Fibroblast of the aortic adventitia (primary cell): ENCODE measurements around the gene LMBR1L. TPM values are rescaled to one million over a fixed set of nuclear protein-coding genes. Genes with fewer than 3 reads are reported as not detected.

Experiments
- small RNA-seq: library from RNA; depleted of rRNA; stranded (forward); fragments of <200 nt; gene quantifications from one replicate; pipeline ENCODE3, GENCODE V24; 2012
- total RNA-seq: library from RNA; depleted of rRNA; stranded (reverse); fragments of >200 nt; gene quantifications from 2 replicates; pipeline ENCODE4 v1.2.3, GENCODE V29; 2012; ENCODE audit warnings: low replicate concordance

LMBR1L gene
- total RNA-seq, 1 donor, result 20.2 TPM

Small RNA genes within 50 kb of the gene (small RNA-seq; reads per million reads assigned to genes)
- not detected for gene RF00019

Other genes starting within 250 kb of the LMBR1L start
- gene RND1, start 245.0 kb downstream of the LMBR1L start, total RNA-seq, result 0.72 TPM in 1 of 2 replicates, not detected in the other
- gene FKBP11, start 185.4 kb downstream of the LMBR1L start, total RNA-seq, result 4.8 and 23.8 TPM in 2 replicates
- gene ARF3, start 153.4 kb downstream of the LMBR1L start, total RNA-seq, result 39.7 and 65.3 TPM in 2 replicates
- gene WNT10B, start 139.1 kb downstream of the LMBR1L start, total RNA-seq, result 0.18 and 0.98 TPM in 2 replicates
- not detected in 2 replicates for gene WNT1, start 132.5 kb downstream of the LMBR1L start, total RNA-seq
- 0.08 and 0.09 TPM in 2 replicates for gene DDN, start 111.5 kb downstream of the LMBR1L start, total RNA-seq
- 52.4 and 95.9 TPM in 2 replicates for gene PRKAG1, start 92.1 kb downstream of the LMBR1L start, total RNA-seq
- 22.6 and 23.8 TPM in 2 replicates for gene KMT2D, start 50.1 kb downstream of the LMBR1L start, total RNA-seq
- gene RHEBL1, start 40.9 kb downstream of the LMBR1L start, total RNA-seq, result 0.25 and 0.54 TPM in 2 replicates
- gene DHH, start 16.0 kb downstream of the LMBR1L start, total RNA-seq, result 0.41 TPM in 1 of 2 replicates, not detected in the other
- gene TUBA1B, start 20.5 kb upstream of the LMBR1L start, total RNA-seq, result 159 and 2,451 TPM in 2 replicates
- gene TUBA1A, start 78.2 kb upstream of the LMBR1L start, total RNA-seq, result 320 and 961 TPM in 2 replicates
- gene TUBA1C, start 154.2 kb upstream of the LMBR1L start, total RNA-seq, result 54.7 and 839 TPM in 2 replicates
- 0.18 and 0.33 TPM in 2 replicates for gene PRPH, start 184.3 kb upstream of the LMBR1L start, total RNA-seq
- 4.0 and 11.3 TPM in 2 replicates for gene TROAP, start 212.4 kb upstream of the LMBR1L start, total RNA-seq
- 0.18 TPM in 1 of 2 replicates, not detected in the other for gene C1QL4, start 226.3 kb upstream of the LMBR1L start, total RNA-seq
- 1.6 and 2.5 TPM in 2 replicates for gene DNAJC22, start 236.0 kb upstream of the LMBR1L start, total RNA-seq